ENCODE data around the gene ILKAP. TPM values are rescaled to one million over a fixed set of nuclear protein-coding genes. Genes with fewer than 3 reads are reported as not detected.

Gene ILKAP
- total RNA-seq, 1 experiment from 2014 or later, result 50.7 TPM

DNA sequence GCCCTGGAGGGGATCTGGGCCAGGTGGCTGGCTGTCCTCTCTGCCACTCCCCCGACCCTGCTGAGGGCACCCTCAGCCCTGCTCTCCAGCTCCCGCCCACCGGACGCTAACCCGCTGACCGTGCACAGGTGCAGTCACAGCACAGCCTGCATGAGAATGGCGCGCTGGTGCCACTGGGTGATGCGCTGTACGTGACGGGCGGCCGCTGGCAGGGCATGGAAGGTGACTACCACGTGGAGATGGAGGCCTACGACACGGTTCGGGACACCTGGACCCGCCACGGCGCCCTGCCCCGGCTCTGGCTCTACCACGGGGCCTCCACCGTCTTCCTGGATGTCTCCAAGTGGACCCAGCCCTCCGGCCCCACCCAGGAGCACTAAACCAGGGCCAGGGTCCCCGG, 52.8 kb downstream of the ILKAP start:
- Histone ChIP-seq H3K9me3 (ENCODE audit: low read length) (no peaks in the 10 kb centered on the region), H3K27me3 (ENCODE audit: low read length) (no peaks in the 10 kb centered on the region), H3K4me3 (ENCODE audit: low read length) (no peak overlapping the region), H3K79me2 (ENCODE audit: low read length) (no peaks in the 10 kb centered on the region), H4K20me1 (ENCODE audit: insufficient read depth, low read depth, low read length) (no peaks in the 10 kb centered on the region), H3K4me2 (ENCODE audit: low read depth, low read length, poor library complexity, severe bottlenecking) (no peak overlapping the region), H3K9me2 (replicated peaks; ENCODE audit: insufficient read depth, low read length) (no peaks in the 10 kb centered on the region), H3K9ac (ENCODE audit: low read length) (no peak overlapping the region), H3K27ac (ENCODE audit: low read length) (no peak overlapping the region), H3K4me1 (ENCODE audit: low read length) (peaks cover 7% of the 10 kb centered on the region), H2AFZ (ENCODE audit: low read length) (no peak overlapping the region), H3K36me3 (ENCODE audit: insufficient read depth, low read length) (no peaks in the 10 kb centered on the region)
- no peak for DNase-seq

DNA sequence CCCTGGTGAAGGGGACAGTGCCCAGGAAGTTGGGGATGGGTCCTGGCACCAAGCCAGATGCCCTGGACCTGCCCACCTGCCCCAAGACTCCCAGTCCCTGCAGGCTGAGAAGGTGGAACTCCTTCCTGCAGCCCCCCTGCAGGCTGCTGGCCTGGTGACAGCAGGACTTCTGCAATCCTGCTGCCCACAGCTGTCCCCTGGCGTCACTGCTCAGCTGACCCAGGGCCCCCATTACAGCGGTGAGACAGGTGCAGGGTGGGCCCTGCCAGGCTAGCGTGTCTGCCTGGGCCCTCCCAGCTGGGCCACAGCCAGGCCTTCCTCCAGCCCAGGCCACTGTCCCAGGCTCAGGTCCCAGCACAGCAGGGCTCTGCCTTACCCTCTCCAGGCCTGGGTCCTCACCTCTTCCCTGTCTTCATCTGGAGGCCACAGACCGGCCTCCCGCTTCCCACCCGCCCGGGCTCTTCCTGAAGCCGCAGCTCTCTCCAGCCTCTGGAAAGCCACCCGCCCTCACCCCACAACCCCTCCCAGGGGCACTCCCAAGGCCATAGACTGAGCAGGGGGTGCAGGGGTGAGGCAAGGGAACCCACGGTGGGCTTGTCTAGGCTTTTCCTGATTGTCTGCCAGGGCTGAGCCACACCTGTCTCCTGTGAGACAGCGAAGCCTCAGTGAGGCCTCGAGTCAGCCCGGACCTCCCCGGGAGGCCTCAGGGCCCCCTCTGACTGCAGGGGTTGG, 53.5 kb downstream of the ILKAP start:
- no peaks in the 10 kb centered on the region for H3K9me3 ChIP-seq (ENCODE audit: low read length)
- no peaks in the 10 kb centered on the region for H3K79me2 ChIP-seq (ENCODE audit: low read length)
- no peak overlapping the region for H3K4me3 ChIP-seq (ENCODE audit: low read length)
- H3K27me3 ChIP-seq (ENCODE audit: low read length), result no peaks in the 10 kb centered on the region
- DNase-seq, result no peak
- H3K9me2 ChIP-seq (replicated peaks; ENCODE audit: insufficient read depth, low read length), result no peaks in the 10 kb centered on the region
- no peak overlapping the region for H3K4me2 ChIP-seq (ENCODE audit: low read depth, low read length, poor library complexity, severe bottlenecking)
- H3K36me3 ChIP-seq (ENCODE audit: insufficient read depth, low read length), result no peaks in the 10 kb centered on the region
- H4K20me1 ChIP-seq (ENCODE audit: insufficient read depth, low read depth, low read length), result no peaks in the 10 kb centered on the region
- peaks cover 7% of the 10 kb centered on the region for H3K4me1 ChIP-seq (ENCODE audit: low read length)
- H3K27ac ChIP-seq (ENCODE audit: low read length), result no peak overlapping the region
- H3K9ac ChIP-seq (ENCODE audit: low read length), result no peak overlapping the region
- no peak overlapping the region for H2AFZ ChIP-seq (ENCODE audit: low read length)

DNA sequence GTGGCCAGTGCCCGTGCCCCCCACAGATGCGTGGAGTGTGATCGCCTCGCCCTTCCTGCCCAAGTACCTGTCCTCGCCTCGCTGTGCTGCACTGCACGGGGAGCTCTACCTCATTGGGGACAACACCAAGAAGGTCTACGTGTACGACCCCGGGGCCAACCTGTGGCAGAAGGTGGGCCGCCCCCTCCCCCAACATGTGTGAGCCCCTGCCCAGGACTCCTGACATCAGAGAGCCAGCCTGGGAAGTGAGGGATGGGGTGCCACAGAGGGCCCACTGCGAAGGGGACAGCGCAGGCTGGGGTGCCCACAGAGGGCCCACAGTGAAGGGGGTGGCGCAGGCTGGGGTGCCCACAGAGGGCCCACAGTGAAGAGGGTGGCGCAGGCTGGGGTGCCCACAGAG, 54.5 kb downstream of the ILKAP start:
- Histone ChIP-seq H3K4me1 (ENCODE audit: low read length) (peaks cover 7% of the 10 kb centered on the region), H3K27ac (ENCODE audit: low read length) (no peak overlapping the region), H3K9me3 (ENCODE audit: low read length) (no peaks in the 10 kb centered on the region), H4K20me1 (ENCODE audit: insufficient read depth, low read depth, low read length) (no peaks in the 10 kb centered on the region), H3K27me3 (ENCODE audit: low read length) (no peaks in the 10 kb centered on the region), H3K4me2 (ENCODE audit: low read depth, low read length, poor library complexity, severe bottlenecking) (no peak overlapping the region), H3K79me2 (ENCODE audit: low read length) (no peaks in the 10 kb centered on the region), H2AFZ (ENCODE audit: low read length) (no peak overlapping the region), H3K4me3 (ENCODE audit: low read length) (no peak overlapping the region), H3K9ac (ENCODE audit: low read length) (no peak overlapping the region), H3K36me3 (ENCODE audit: insufficient read depth, low read length) (no peaks in the 10 kb centered on the region), H3K9me2 (replicated peaks; ENCODE audit: insufficient read depth, low read length) (no peaks in the 10 kb centered on the region)
- no peak for DNase-seq

GRCh38 chr2:238146884-238147544, 56.5 kb downstream of the ILKAP start:
- Histone ChIP-seq H2AFZ (ENCODE audit: low read length) (no peak overlapping the region), H3K27ac (ENCODE audit: low read length) (no peak overlapping the region), H3K9me3 (ENCODE audit: low read length) (no peaks in the 10 kb centered on the region), H4K20me1 (ENCODE audit: insufficient read depth, low read depth, low read length) (no peaks in the 10 kb centered on the region), H3K27me3 (ENCODE audit: low read length) (no peaks in the 10 kb centered on the region), H3K36me3 (ENCODE audit: insufficient read depth, low read length) (no peaks in the 10 kb centered on the region), H3K9me2 (replicated peaks; ENCODE audit: insufficient read depth, low read length) (no peaks in the 10 kb centered on the region), H3K4me1 (ENCODE audit: low read length) (peaks cover 7% of the 10 kb centered on the region), H3K4me3 (ENCODE audit: low read length) (no peak overlapping the region), H3K9ac (ENCODE audit: low read length) (no peak overlapping the region), H3K79me2 (ENCODE audit: low read length) (no peaks in the 10 kb centered on the region), H3K4me2 (ENCODE audit: low read depth, low read length, poor library complexity, severe bottlenecking) (no peak overlapping the region)
- DNase-seq, result peak; percentile 59

- no peak overlapping the region for H3K27ac ChIP-seq (ENCODE audit: low read length)
- peaks cover 7% of the 10 kb centered on the region for H3K4me1 ChIP-seq (ENCODE audit: low read length)
- no peaks in the 10 kb centered on the region for H3K9me3 ChIP-seq (ENCODE audit: low read length)
- H3K79me2 ChIP-seq (ENCODE audit: low read length), result no peaks in the 10 kb centered on the region
- H3K9me2 ChIP-seq (replicated peaks; ENCODE audit: insufficient read depth, low read length), result no peaks in the 10 kb centered on the region
- H3K4me3 ChIP-seq (ENCODE audit: low read length), result no peak overlapping the region
- no peak overlapping the region for H3K4me2 ChIP-seq (ENCODE audit: low read depth, low read length, poor library complexity, severe bottlenecking)
- no peaks in the 10 kb centered on the region for H4K20me1 ChIP-seq (ENCODE audit: insufficient read depth, low read depth, low read length)
- H3K36me3 ChIP-seq (ENCODE audit: insufficient read depth, low read length), result no peaks in the 10 kb centered on the region
- H2AFZ ChIP-seq (ENCODE audit: low read length), result no peak overlapping the region
- DNase-seq, result no peak
- no peaks in the 10 kb centered on the region for H3K27me3 ChIP-seq (ENCODE audit: low read length)
- no peak overlapping the region for H3K9ac ChIP-seq (ENCODE audit: low read length)
Observed at GRCh38 chr2:238145851-238146250, 57.6 kb downstream of the ILKAP start.

GRCh38 chr2:238145046-238145445, 58.4 kb downstream of the ILKAP start:
- no peaks in the 10 kb centered on the region for H3K27me3 ChIP-seq (ENCODE audit: low read length)
- H3K4me2 ChIP-seq (ENCODE audit: low read depth, low read length, poor library complexity, severe bottlenecking), result no peak overlapping the region
- no peak overlapping the region for H2AFZ ChIP-seq (ENCODE audit: low read length)
- H3K9me2 ChIP-seq (replicated peaks; ENCODE audit: insufficient read depth, low read length), result no peaks in the 10 kb centered on the region
- H3K36me3 ChIP-seq (ENCODE audit: insufficient read depth, low read length), result no peaks in the 10 kb centered on the region
- H3K79me2 ChIP-seq (ENCODE audit: low read length), result no peaks in the 10 kb centered on the region
- peaks cover 7% of the 10 kb centered on the region for H3K4me1 ChIP-seq (ENCODE audit: low read length)
- H3K9ac ChIP-seq (ENCODE audit: low read length), result no peak overlapping the region
- H3K4me3 ChIP-seq (ENCODE audit: low read length), result no peak overlapping the region
- no peak overlapping the region for H3K27ac ChIP-seq (ENCODE audit: low read length)
- H4K20me1 ChIP-seq (ENCODE audit: insufficient read depth, low read depth, low read length), result no peaks in the 10 kb centered on the region
- no peaks in the 10 kb centered on the region for H3K9me3 ChIP-seq (ENCODE audit: low read length)
- no peak for DNase-seq

- H3K9ac ChIP-seq (ENCODE audit: low read length), result no peak overlapping the region
- no peak for DNase-seq
- no peak overlapping the region for H3K4me2 ChIP-seq (ENCODE audit: low read depth, low read length, poor library complexity, severe bottlenecking)
Observed at GRCh38 chr2:238144262-238144661, 59.2 kb downstream of the ILKAP start.

DNA sequence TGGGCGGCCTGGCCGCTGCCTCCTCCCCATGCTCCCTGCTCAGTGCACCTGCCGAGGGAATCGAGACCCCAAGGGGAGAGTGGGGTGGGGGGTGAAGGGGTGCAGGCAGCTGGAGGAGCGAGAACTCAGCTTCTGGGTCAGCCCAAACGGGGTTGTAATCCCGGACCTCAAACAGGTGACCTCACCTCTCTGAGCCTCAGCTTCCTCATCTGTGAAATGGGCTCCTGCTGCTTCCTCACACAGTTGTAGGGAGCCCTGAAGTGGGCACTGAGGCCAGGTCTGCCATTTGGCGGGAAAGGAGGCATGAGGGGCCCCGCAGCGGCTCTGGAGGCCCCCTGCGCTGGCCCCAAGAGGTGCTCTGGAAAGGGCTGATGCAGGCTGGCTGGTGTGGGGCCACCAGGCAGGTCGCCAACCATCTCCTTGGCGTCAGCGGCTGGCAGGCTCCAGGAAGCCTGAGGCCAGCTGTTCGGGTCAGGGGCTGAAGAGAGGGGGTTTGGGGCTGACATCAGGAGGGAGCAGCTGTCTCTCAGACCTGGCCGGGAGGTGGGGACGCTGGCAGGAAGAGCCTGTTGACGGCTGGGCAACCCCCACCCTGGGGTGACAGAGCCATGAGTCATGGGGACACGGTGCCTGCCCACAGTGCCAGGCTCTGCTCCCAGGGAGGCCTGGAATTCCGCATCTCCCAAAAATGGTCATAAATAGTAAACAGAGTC, 60.1 kb downstream of the ILKAP start:
- Histone ChIP-seq H3K79me2 (ENCODE audit: low read length) (no peaks in the 10 kb centered on the region), H3K27me3 (ENCODE audit: low read length) (no peaks in the 10 kb centered on the region), H3K36me3 (ENCODE audit: insufficient read depth, low read length) (no peaks in the 10 kb centered on the region), H4K20me1 (ENCODE audit: insufficient read depth, low read depth, low read length) (no peaks in the 10 kb centered on the region), H2AFZ (ENCODE audit: low read length) (no peak overlapping the region), H3K4me2 (ENCODE audit: low read depth, low read length, poor library complexity, severe bottlenecking) (no peak overlapping the region), H3K9ac (ENCODE audit: low read length) (no peak overlapping the region), H3K9me3 (ENCODE audit: low read length) (no peaks in the 10 kb centered on the region), H3K9me2 (replicated peaks; ENCODE audit: insufficient read depth, low read length) (no peaks in the 10 kb centered on the region), H3K4me3 (ENCODE audit: low read length) (no peak overlapping the region), H3K27ac (ENCODE audit: low read length) (no peak overlapping the region), H3K4me1 (ENCODE audit: low read length) (peaks cover 20% of the 10 kb centered on the region)
- DNase-seq, result no peak

More at GRCh38 chr2:238144262-238144661, 59.2 kb downstream of the ILKAP start:
- H3K9me3 ChIP-seq (ENCODE audit: low read length), result no peaks in the 10 kb centered on the region
- no peaks in the 10 kb centered on the region for H3K9me2 ChIP-seq (replicated peaks; ENCODE audit: insufficient read depth, low read length)
- H2AFZ ChIP-seq (ENCODE audit: low read length), result no peak overlapping the region
- no peaks in the 10 kb centered on the region for H3K36me3 ChIP-seq (ENCODE audit: insufficient read depth, low read length)
- H3K79me2 ChIP-seq (ENCODE audit: low read length), result no peaks in the 10 kb centered on the region
- H4K20me1 ChIP-seq (ENCODE audit: insufficient read depth, low read depth, low read length), result no peaks in the 10 kb centered on the region
- no peaks in the 10 kb centered on the region for H3K27me3 ChIP-seq (ENCODE audit: low read length)
- H3K27ac ChIP-seq (ENCODE audit: low read length), result no peak overlapping the region
- peaks cover 12% of the 10 kb centered on the region for H3K4me1 ChIP-seq (ENCODE audit: low read length)
- no peak overlapping the region for H3K4me3 ChIP-seq (ENCODE audit: low read length)
